Testis (tissue), 3 donors: Measurements from ENCODE around the gene ADGRD1. TPM values are rescaled to one million over a fixed set of nuclear protein-coding genes. Genes with fewer than 3 reads are reported as not detected.
"Not testable (repeated sequence)": the region's sequence is repeated elsewhere in the genome, so short reads cannot be mapped to it uniquely, and the experiment has no call there.

Source experiments
- DNase-seq: peaks from one replicate; pipeline ENCODE4 v3.0.0-alpha.2; 2019
- H3K27ac ChIP-seq, 2 donors: fragments of 200-600 bp; sonication (generic); one replicate each; pipeline ENCODE4 v1.5.1; 2019
- H3K27me3 ChIP-seq: fragments of 200-600 bp; sonication (generic); one replicate; pipeline ENCODE4 v1.5.1; 2019
- H3K36me3 ChIP-seq: fragments of 200-600 bp; sonication (generic); one replicate; pipeline ENCODE4 v1.5.1; 2017; ENCODE audit warnings: low read depth; ENCODE audit errors: missing control alignments
- H3K4me1 ChIP-seq: fragments of 200-600 bp; sonication (generic); one replicate; pipeline ENCODE4 v1.5.1; 2019
- H3K4me3 ChIP-seq, 2 donors: fragments of 200-600 bp; sonication (generic); one replicate each; pipeline ENCODE4 v1.5.1; 2017 to 2019
- H3K9me3 ChIP-seq: fragments of 200-600 bp; sonication (generic); one replicate; pipeline ENCODE4 v1.5.1; 2017
- CTCF ChIP-seq, 3 experiments: fragments of 450-650 bp in 2 of 3; fragments of 200-600 bp in 1 of 3; sonication (generic) in 1 of 3; IDR thresholded peaks; one replicate each; pipeline ENCODE4 v1.5.1; 2016 to 2019; ENCODE audit warnings: antibody characterized with exemption in 3 of 3, mild to moderate bottlenecking in 2 of 3, moderate library complexity in 1 of 3
- POLR2A ChIP-seq: fragments of 450-650 bp; IDR thresholded peaks from one replicate; pipeline ENCODE4 v1.6.1; 2017; ENCODE audit warnings: antibody characterized with exemption, mild to moderate bottlenecking, moderate library complexity
- WGBS, 2 donors: methylation state at CpG; one replicate each; pipeline ENCODE4 v1.1.5; 2018; 5-methylcytosine and 5-hydroxymethylcytosine counted together
- intact Hi-C: fragments of 100-400 bp; cut with DNase I; formaldehyde crosslinking; loops from one replicate; pipeline ENCODE4 v1.15.1; 2023; ENCODE audit warnings: low total_unique reads
- polyA plus RNA-seq: library from polyadenylated mRNA; stranded (reverse); fragments of 350-450 nt; fragmentation: Illumina TruSeq; extraction: RNeasy Lipid Tissue Mini Kit (QIAGEN cat#74804); gene quantifications from one replicate; pipeline ENCODE4 v1.2.3, GENCODE V29; 2014; ENCODE audit warnings: low read depth, low replicate concordance; ENCODE audit not compliant: insufficient read depth
- total RNA-seq, 2 donors: library from RNA; depleted of rRNA; stranded (reverse); fragments of >200 nt; gene quantifications; one replicate each; pipeline ENCODE4 v1.2.3, GENCODE V29; 2016

ADGRD1 gene
- total and polyA plus RNA-seq, 3 donors from 2014 or later = 27.2 to 43.2 (median 42.8) TPM

- WGBS, 2 donors = 64 to 65% methylated on average over 5 of the region's 5 CpGs
- Histone ChIP-seq H3K36me3 (no peaks in the 10 kb centered on the region), H3K27me3 (no peaks in the 10 kb centered on the region), H3K9me3 (no peaks in the 10 kb centered on the region), H3K4me3 (peak overlapping the region; percentile 44 to 52), H3K27ac (no peak overlapping the region), H3K4me1 (peaks cover 9% of the 10 kb centered on the region)
- intact Hi-C loops = no loop called here
- DNase-seq = no peak
- TF ChIP-seq POLR2A (no peak), CTCF (IDR thresholded peaks at IDR 0.05) (no peak)
Observed at GRCh38 chr12:130992979-130993538, 39.4 kb downstream of the ADGRD1 start.

- WGBS, 2 donors = 72 to 76% methylated on average over 25 to 32 of the region's 32 CpGs
Observed at GRCh38 chr12:130993759-130994670, 40.3 kb downstream of the ADGRD1 start.

GRCh38 chr12:130994821-130995375, 41.2 kb downstream of the ADGRD1 start:
- Histone ChIP-seq H3K36me3 (no peaks in the 10 kb centered on the region), H3K27ac (peak overlapping the region in 1 of 2 donors; percentile 29), H3K9me3 (no peaks in the 10 kb centered on the region), H3K4me3 (no peak overlapping the region), H3K4me1 (peaks cover 9% of the 10 kb centered on the region), H3K27me3 (no peaks in the 10 kb centered on the region)
- no peak for DNase-seq
- intact Hi-C loops = no loop called here
- no peak for TF ChIP-seq CTCF (IDR thresholded peaks at IDR 0.05)
- TF ChIP-seq POLR2A = no peak
- WGBS, 2 donors = 83 to 95% methylated on average over 6 to 12 of the region's 12 CpGs

More at GRCh38 chr12:130993759-130994670, 40.3 kb downstream of the ADGRD1 start:
- Histone ChIP-seq H3K4me3 (peak overlapping the region; percentile 44 to 52), H3K4me1 (peaks cover 9% of the 10 kb centered on the region), H3K36me3 (no peaks in the 10 kb centered on the region), H3K9me3 (no peaks in the 10 kb centered on the region), H3K27ac (no peak overlapping the region), H3K27me3 (no peaks in the 10 kb centered on the region)
- TF ChIP-seq CTCF (IDR thresholded peaks at IDR 0.05) = no peak
- intact Hi-C loops = no loop called here
- peak; percentile 87 for DNase-seq

GRCh38 chr12:130995386-130995969, 41.8 kb downstream of the ADGRD1 start:
- WGBS, 2 donors = 56 to 62% methylated on average over 5 of the region's 5 CpGs
- H3K27ac ChIP-seq, H3K36me3 ChIP-seq, H3K4me3 ChIP-seq, H3K4me1 ChIP-seq, intact Hi-C loops, H3K27me3 ChIP-seq, H3K9me3 ChIP-seq, DNase-seq: not testable (repeated sequence)

GRCh38 chr12:130998136-130998535, 44.4 kb downstream of the ADGRD1 start:
- H3K9me3 ChIP-seq = no peaks in the 10 kb centered on the region
- no peak overlapping the region for H3K27ac ChIP-seq
- WGBS, 2 donors = 93 to 97% methylated on average over 5 of the region's 5 CpGs
- no peaks in the 10 kb centered on the region for H3K36me3 ChIP-seq
- no peak overlapping the region for H3K4me3 ChIP-seq
- TF ChIP-seq CTCF (IDR thresholded peaks at IDR 0.05) (no peak), POLR2A (no peak)
- peaks cover 16% of the 10 kb centered on the region for H3K4me1 ChIP-seq
- no peaks in the 10 kb centered on the region for H3K27me3 ChIP-seq
- intact Hi-C loops = no loop called here
- no peak for DNase-seq
